Subcutaneous abdominal adipose tissue (tissue), 5 donors: ENCODE data around the gene DRGX.

Experiments used
- H3K27ac ChIP-seq: one replicate; pipeline ENCODE4 v1.7.0; 2013; ENCODE audit warnings: low read depth, mild to moderate bottlenecking, inconsistent platforms, low read length, moderate library complexity
- H3K27me3 ChIP-seq, 5 donors: one replicate each; pipeline ENCODE4 v1.7.0; 2013; ENCODE audit warnings: low read length in 5 of 5, inconsistent platforms in 1 of 5; ENCODE audit not compliant: control insufficient read depth in 5 of 5, insufficient read depth in 4 of 5
- H3K36me3 ChIP-seq, 5 donors: one replicate each; pipeline ENCODE4 v1.7.0; 2013; ENCODE audit warnings: low read length in 5 of 5; ENCODE audit not compliant: control insufficient read depth in 5 of 5, insufficient read depth in 5 of 5
- H3K4me1 ChIP-seq, 5 donors: one replicate each; pipeline ENCODE4 v1.7.0; 2013; ENCODE audit warnings: low read length in 5 of 5, mild to moderate bottlenecking in 3 of 5, moderate library complexity in 1 of 5; ENCODE audit not compliant: control insufficient read depth in 5 of 5, insufficient read depth in 5 of 5
- H3K4me3 ChIP-seq, 5 donors: one replicate each; pipeline ENCODE4 v1.7.0; 2013; ENCODE audit warnings: low read length in 5 of 5, low read depth in 1 of 5
- H3K9ac ChIP-seq, 5 donors: one replicate each; pipeline ENCODE4 v1.7.0; 2013; ENCODE audit warnings: low read length in 5 of 5, mild to moderate bottlenecking in 4 of 5, moderate library complexity in 3 of 5
- H3K9me3 ChIP-seq, 5 donors: one replicate each; pipeline ENCODE4 v1.7.0; 2013; ENCODE audit warnings: low read length in 5 of 5; ENCODE audit not compliant: control insufficient read depth in 5 of 5
- donor health status: healthy.
- donor health status: healthy.
- donor health status: healthy.
- donor health status: healthy.
- donor health status: healthy.

DRGX gene

GRCh38 chr10:49419005-49419404 is 23.1 kb upstream of the DRGX start:
- Histone ChIP-seq H3K9ac (no peak overlapping the region), H3K4me1 (no peaks in the 10 kb centered on the region), H3K27ac (no peak overlapping the region)

GRCh38 chr10:49418328-49418727 is 22.4 kb upstream of the DRGX start:
- Histone ChIP-seq H3K4me3 (no peak overlapping the region), H3K27me3 (peaks cover 0 to 3% (median 0%) of the 10 kb centered on the region in 5 donors), H3K36me3 (no peaks in the 10 kb centered on the region), H3K27ac (no peak overlapping the region), H3K9ac (no peak overlapping the region), H3K9me3 (no peaks in the 10 kb centered on the region), H3K4me1 (no peaks in the 10 kb centered on the region)

More at GRCh38 chr10:49419005-49419404, 23.1 kb upstream of the DRGX start:
- H3K9me3 ChIP-seq = no peaks in the 10 kb centered on the region
- peaks cover 0 to 2% (median 0%) of the 10 kb centered on the region in 5 donors for H3K27me3 ChIP-seq
- H3K4me3 ChIP-seq = no peak overlapping the region
- H3K36me3 ChIP-seq = no peaks in the 10 kb centered on the region

DNA sequence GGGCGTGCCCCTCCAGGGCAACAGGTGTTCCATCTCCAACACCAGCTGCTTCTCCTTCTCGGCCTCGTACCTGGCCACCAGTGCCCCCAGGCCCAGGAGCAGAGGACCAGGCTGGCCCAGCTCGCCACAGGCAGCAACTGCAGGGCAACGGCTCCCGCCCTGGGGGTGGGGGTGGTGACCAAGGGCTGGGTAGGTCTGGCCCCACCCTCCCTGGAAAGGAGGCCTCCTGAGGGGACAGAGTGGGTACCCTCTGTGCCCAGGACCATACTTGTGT is 22.1 kb upstream of the DRGX start:
- Histone ChIP-seq H3K27ac (no peak overlapping the region), H3K4me3 (no peak overlapping the region), H3K4me1 (no peaks in the 10 kb centered on the region), H3K9ac (no peak overlapping the region), H3K27me3 (peaks cover 0 to 3% (median 1%) of the 10 kb centered on the region in 5 donors), H3K36me3 (no peaks in the 10 kb centered on the region), H3K9me3 (no peaks in the 10 kb centered on the region)

DNA sequence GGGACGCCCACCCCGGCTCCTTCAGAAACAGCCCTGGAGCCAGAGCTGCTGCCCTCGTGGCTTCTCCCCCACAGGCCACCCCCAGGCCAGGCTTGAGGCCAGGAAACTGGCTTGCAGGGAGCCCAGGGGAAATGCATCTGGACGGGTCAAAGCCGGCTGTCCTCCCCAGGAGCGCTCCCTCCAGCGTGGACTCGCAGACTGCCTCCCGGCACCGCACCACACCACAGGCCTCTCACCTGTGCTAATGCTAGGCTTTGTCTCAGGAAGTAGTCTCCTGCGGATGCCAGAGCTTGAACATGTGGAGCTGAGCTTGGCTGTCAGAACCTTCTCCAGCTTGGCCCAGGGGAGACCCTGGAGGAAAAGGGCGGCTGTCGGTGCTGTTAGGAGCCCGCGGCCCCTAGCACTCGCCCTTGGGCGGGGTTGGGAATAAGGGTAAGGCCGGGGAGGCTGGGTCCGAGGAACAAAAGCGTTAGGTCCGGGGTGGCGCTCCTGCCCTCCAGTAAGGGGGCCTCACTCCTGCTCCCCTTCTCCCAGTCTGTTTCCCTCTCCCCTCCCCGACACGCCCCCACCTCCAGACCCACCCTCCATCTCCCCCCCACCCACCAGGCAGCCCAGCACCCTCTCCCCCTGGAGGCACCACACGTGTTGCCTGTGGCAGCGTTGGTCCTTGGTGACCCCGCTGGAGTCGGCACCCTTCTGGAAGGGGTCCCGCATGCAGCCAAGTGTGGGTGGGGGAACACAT is 21.6 kb upstream of the DRGX start:
- Histone ChIP-seq H3K27ac (no peak overlapping the region), H3K27me3 (peaks cover 0 to 5% (median 3%) of the 10 kb centered on the region in 5 donors), H3K4me3 (no peak overlapping the region), H3K9me3 (no peaks in the 10 kb centered on the region), H3K36me3 (no peaks in the 10 kb centered on the region), H3K4me1 (no peaks in the 10 kb centered on the region), H3K9ac (no peak overlapping the region)

- no peaks in the 10 kb centered on the region for H3K36me3 ChIP-seq
- H3K4me3 ChIP-seq = no peak overlapping the region
- peaks cover under 1 to 15% (median 6%) of the 10 kb centered on the region in 5 donors for H3K27me3 ChIP-seq
- no peak overlapping the region for H3K27ac ChIP-seq
- H3K4me1 ChIP-seq = no peaks in the 10 kb centered on the region
- no peaks in the 10 kb centered on the region for H3K9me3 ChIP-seq
- no peak overlapping the region for H3K9ac ChIP-seq
Measured at GRCh38 chr10:49415846-49416245, 20.0 kb upstream of the DRGX start.

GRCh38 chr10:49415109-49415508 is 19.2 kb upstream of the DRGX start:
- Histone ChIP-seq H3K36me3 (no peaks in the 10 kb centered on the region), H3K4me1 (no peaks in the 10 kb centered on the region), H3K4me3 (no peak overlapping the region), H3K9ac (no peak overlapping the region), H3K9me3 (no peaks in the 10 kb centered on the region), H3K27ac (no peak overlapping the region), H3K27me3 (peaks cover 3 to 20% (median 8%) of the 10 kb centered on the region in 5 donors)

GRCh38 chr10:49414496-49414895 is 18.6 kb upstream of the DRGX start:
- no peak overlapping the region for H3K27ac ChIP-seq
- H3K4me3 ChIP-seq = no peak overlapping the region
- H3K9me3 ChIP-seq = no peaks in the 10 kb centered on the region
- no peaks in the 10 kb centered on the region for H3K4me1 ChIP-seq
- H3K27me3 ChIP-seq = peaks cover 3 to 23% (median 9%) of the 10 kb centered on the region in 5 donors
- no peaks in the 10 kb centered on the region for H3K36me3 ChIP-seq
- no peak overlapping the region for H3K9ac ChIP-seq

- Histone ChIP-seq H3K4me1 (no peaks in the 10 kb centered on the region), H3K9me3 (no peaks in the 10 kb centered on the region), H3K36me3 (no peaks in the 10 kb centered on the region), H3K9ac (no peak overlapping the region), H3K27ac (no peak overlapping the region), H3K27me3 (peaks cover 3 to 27% (median 11%) of the 10 kb centered on the region in 5 donors), H3K4me3 (no peak overlapping the region)
Measured at GRCh38 chr10:49412571-49412970, 16.7 kb upstream of the DRGX start.

- Histone ChIP-seq H3K27me3 (peaks cover 7 to 34% (median 11%) of the 10 kb centered on the region in 5 donors), H3K4me3 (no peak overlapping the region), H3K36me3 (no peaks in the 10 kb centered on the region), H3K27ac (no peak overlapping the region), H3K4me1 (no peaks in the 10 kb centered on the region), H3K9ac (no peak overlapping the region), H3K9me3 (no peaks in the 10 kb centered on the region)
Measured at GRCh38 chr10:49410365-49411074, 14.6 kb upstream of the DRGX start.

- Histone ChIP-seq H3K4me3 (no peak overlapping the region), H3K27me3 (peaks cover 7 to 41% (median 13%) of the 10 kb centered on the region in 5 donors), H3K36me3 (no peaks in the 10 kb centered on the region), H3K4me1 (no peaks in the 10 kb centered on the region), H3K27ac (no peak overlapping the region), H3K9me3 (no peaks in the 10 kb centered on the region), H3K9ac (no peak overlapping the region)
Measured at GRCh38 chr10:49409755-49410154, 13.9 kb upstream of the DRGX start.
